Left lung (tissue), 10 donors: ENCODE results near the gene SLC26A11. TPM values are rescaled to one million over a fixed set of nuclear protein-coding genes. Genes with fewer than 3 reads are reported as not detected.

Experiments used
- ATAC-seq: fragments of 200-7000 bp; cut with Tn5 transposase; one replicate; pipeline ENCODE4 v1.9.1; 2020; ENCODE audit warnings: moderate library complexity
- DNase-seq, 4 donors: peaks; one replicate each; pipeline ENCODE4 v3.0.0-alpha.2; 2013 to 2020
- H3K27ac ChIP-seq, 2 donors: fragments of 200-600 bp; sonication (generic) in 1 of 2; one replicate each; pipeline versions ENCODE4 v1.5.0 to v1.8.0; 2020 to 2021
- H3K27me3 ChIP-seq, 2 donors: fragments of 200-600 bp; sonication (generic) in 1 of 2; one replicate each; pipeline versions ENCODE4 v1.5.0 to v1.8.0; 2020 to 2021
- H3K36me3 ChIP-seq, 2 donors: fragments of 200-600 bp; sonication (generic) in 1 of 2; one replicate each; pipeline versions ENCODE4 v1.5.0 to v1.8.0; 2020 to 2021
- H3K4me1 ChIP-seq, 2 donors: fragments of 200-600 bp; one replicate each; pipeline ENCODE4 v1.8.0; 2021
- H3K4me3 ChIP-seq, 2 donors: fragments of 200-600 bp; sonication (generic) in 1 of 2; one replicate each; pipeline versions ENCODE4 v1.5.0 to v1.8.0; 2020 to 2021; ENCODE audit warnings: mild to moderate bottlenecking in 1 of 2
- H3K9me3 ChIP-seq, 2 donors: fragments of 200-600 bp; sonication (generic) in 1 of 2; one replicate each; pipeline versions ENCODE4 v1.5.0 to v1.8.0; 2020 to 2021
- CTCF ChIP-seq, 2 donors: fragments of 200-600 bp; sonication (generic) in 1 of 2; IDR thresholded peaks; one replicate each; pipeline versions ENCODE4 v1.5.0 to v1.8.0; 2021; ENCODE audit warnings: antibody characterized with exemption in 2 of 2
- intact Hi-C, 2 donors: fragments of 100-400 bp; cut with DNase I; formaldehyde crosslinking; loops; one replicate each; pipeline versions ENCODE4 v1.11.2 to v1.14.2; 2022
- polyA plus RNA-seq, 6 donors: library from polyadenylated mRNA; unstranded; fragments of 120-200 nt; gene quantifications; one replicate each; pipeline ENCODE4 v1.2.1, GENCODE V29; 2013; ENCODE audit not compliant: insufficient read length in 6 of 6
- total RNA-seq, 2 donors: library from RNA; stranded (reverse); fragmentation: NEBNext Ultra II Directional; extraction: Animal tissue kit (Norgen Biotek cat#: 25700); gene quantifications; one replicate each; pipeline ENCODE4 v1.2.1, GENCODE V29; 2021
- donor health status: DM: no; HTN: yes; CAD: no.
- donor health status: DM: no; HTN: no; CAD: no.

Gene SLC26A11
- total and polyA plus RNA-seq, 8 donors: 22.3 to 36.0 (median 24.6) TPM

- DNase-seq (peak in 1 of 4 donors; percentile 49), ATAC-seq (no peak)
- Histone ChIP-seq H3K27ac (no peak overlapping the region), H3K4me1 (peaks cover 11 to 37% of the 10 kb centered on the region in 2 donors), H3K9me3 (no peaks in the 10 kb centered on the region), H3K36me3 (peaks cover 0 to 9% of the 10 kb centered on the region in 2 donors), H3K27me3 (peaks cover 0 to 19% of the 10 kb centered on the region in 2 donors), H3K4me3 (no peak overlapping the region)
- TF ChIP-seq CTCF (IDR thresholded peaks at IDR 0.05): no peak
- intact Hi-C loops: no loop called here
Observed at GRCh38 chr17:80223142-80223815, 3.1 kb downstream of the SLC26A11 start.

- DNase-seq (peak in 1 of 4 donors; percentile 42), ATAC-seq (no peak)
- no peak overlapping the region for H3K27ac ChIP-seq
- peaks cover 11 to 30% of the 10 kb centered on the region in 2 donors for H3K4me1 ChIP-seq
- no peaks in the 10 kb centered on the region for H3K9me3 ChIP-seq
- H3K4me3 ChIP-seq: no peak overlapping the region
- intact Hi-C loops: no loop called here
- H3K36me3 ChIP-seq: peaks cover 0 to 16% of the 10 kb centered on the region in 2 donors
- no peak for TF ChIP-seq CTCF (IDR thresholded peaks at IDR 0.05)
- peaks cover 0 to 19% of the 10 kb centered on the region in 2 donors for H3K27me3 ChIP-seq
Observed at GRCh38 chr17:80223838-80224497, 3.7 kb downstream of the SLC26A11 start.

- peak in 1 of 4 donors; percentile 39 for DNase-seq
- peaks cover 6 to 25% of the 10 kb centered on the region in 2 donors for H3K4me1 ChIP-seq
- no peak for ATAC-seq
- TF ChIP-seq CTCF (IDR thresholded peaks at IDR 0.05): no peak
- no peak overlapping the region for H3K4me3 ChIP-seq
- peaks cover 0 to 16% of the 10 kb centered on the region in 2 donors for H3K36me3 ChIP-seq
- intact Hi-C loops: no loop called here
- no peaks in the 10 kb centered on the region for H3K9me3 ChIP-seq
- H3K27ac ChIP-seq: no peak overlapping the region
- peaks cover 0 to 19% of the 10 kb centered on the region in 2 donors for H3K27me3 ChIP-seq
Observed at GRCh38 chr17:80224683-80225082, 4.5 kb downstream of the SLC26A11 start.

- Histone ChIP-seq H3K4me1 (peaks cover 6 to 20% of the 10 kb centered on the region in 2 donors), H3K27me3 (peaks cover 0 to 17% of the 10 kb centered on the region in 2 donors), H3K4me3 (no peak overlapping the region), H3K36me3 (peaks cover 0 to 17% of the 10 kb centered on the region in 2 donors), H3K27ac (no peak overlapping the region), H3K9me3 (no peaks in the 10 kb centered on the region)
- TF ChIP-seq CTCF (IDR thresholded peaks at IDR 0.05): no peak
- DNase-seq (peak in 1 of 4 donors; percentile 44), ATAC-seq (no peak)
- intact Hi-C loops: no loop called here
Observed at GRCh38 chr17:80225230-80225629, 5.0 kb downstream of the SLC26A11 start.

- H3K4me3 ChIP-seq: no peak overlapping the region
- intact Hi-C loops: no loop called here
- ATAC-seq: no peak
- peaks cover 0 to 32% of the 10 kb centered on the region in 2 donors for H3K36me3 ChIP-seq
- peak in 1 of 4 donors; percentile 16 for DNase-seq
- no peak for TF ChIP-seq CTCF (IDR thresholded peaks at IDR 0.05)
- H3K27me3 ChIP-seq: no peaks in the 10 kb centered on the region
- peaks cover 0 to 5% of the 10 kb centered on the region in 2 donors for H3K4me1 ChIP-seq
- peaks cover 0 to 9% of the 10 kb centered on the region in 2 donors for H3K9me3 ChIP-seq
- H3K27ac ChIP-seq: no peak overlapping the region
Observed at GRCh38 chr17:80227156-80227555, 6.9 kb downstream of the SLC26A11 start.
